ENCODE results near the gene TMOD1. TPM values are rescaled to one million over a fixed set of nuclear protein-coding genes. Genes with fewer than 3 reads are reported as not detected.
"Not testable (repeated sequence)": the region's sequence is repeated elsewhere in the genome, so short reads cannot be mapped to it uniquely, and the experiment has no call there.

TMOD1 gene
- total RNA-seq, 1 donor from 2014 or later = not detected

GRCh38 chr9:97577051-97577450 lies 75.6 kb downstream of the TMOD1 start:
- Histone ChIP-seq H3F3A (ENCODE audit: low read depth) (no peaks in the 10 kb centered on the region), H2AFZ (replicated peaks) (no peak overlapping the region), H4K20me1 (ENCODE audit: low read depth) (no peaks in the 10 kb centered on the region), H3K79me2 (ENCODE audit: low read depth) (no peaks in the 10 kb centered on the region), H3K27ac (no peak overlapping the region), H3K9ac (no peak overlapping the region), H3K27me3 (no peaks in the 10 kb centered on the region), H3K36me3 (no peaks in the 10 kb centered on the region), H3K9me3 (ENCODE audit: low read depth) (no peaks in the 10 kb centered on the region), H3K4me1 (no peaks in the 10 kb centered on the region), H3K4me3 (no peak overlapping the region), H3K4me2 (no peak overlapping the region)
- Mint-ChIP-seq H3K9me3 (peaks cover 2% of the 10 kb centered on the region), H3K27me3 (ENCODE audit: insufficient read depth, low read depth) (peaks cover 5% of the 10 kb centered on the region), H3K4me1 (no peaks in the 10 kb centered on the region), H3K36me3 (no peaks in the 10 kb centered on the region), H3K4me3 (no peak overlapping the region), H3K27ac (no peak overlapping the region)
- TF ChIP-seq CTCF (IDR thresholded peaks at IDR 0.05) (no peak), EZH2phosphoT487 (IDR thresholded peaks at IDR 0.05) (no peak), EZH2 (IDR thresholded peaks at IDR 0.05) (no peak)
- no peak for DNase-seq (ENCODE audit: low spot score)

DNA sequence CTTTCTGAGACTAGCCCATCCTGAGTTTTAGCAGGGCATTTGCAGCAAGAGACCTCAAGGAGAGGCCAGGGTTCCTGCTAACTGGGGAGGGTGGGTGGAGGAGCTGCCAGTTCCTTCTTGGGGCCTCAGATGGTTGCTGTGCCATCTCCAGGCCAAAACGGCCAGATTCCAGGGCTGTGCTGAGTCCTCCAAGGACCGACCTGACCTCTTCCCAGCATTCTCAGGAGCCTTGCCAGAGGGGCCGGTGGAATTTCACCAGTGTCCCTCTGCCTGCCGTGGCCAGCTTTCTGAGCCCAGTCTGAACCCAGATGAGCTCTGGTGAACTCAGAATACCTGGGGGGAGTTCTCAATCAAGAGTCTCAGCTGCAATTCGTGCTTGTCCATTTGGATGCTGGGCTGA lies 77.4 kb downstream of the TMOD1 start:
- H3K9ac ChIP-seq = no peak overlapping the region
- no peak overlapping the region for H3K4me2 ChIP-seq
- no peaks in the 10 kb centered on the region for H3F3A ChIP-seq (ENCODE audit: low read depth)
- H3K9me3 ChIP-seq (ENCODE audit: low read depth) = no peaks in the 10 kb centered on the region
- Mint-ChIP-seq H3K4me3 (no peak overlapping the region), H3K27ac (no peak overlapping the region), H3K27me3 (ENCODE audit: insufficient read depth, low read depth) (peaks cover 5% of the 10 kb centered on the region), H3K9me3 (peaks cover 2% of the 10 kb centered on the region), H3K36me3 (no peaks in the 10 kb centered on the region), H3K4me1 (no peaks in the 10 kb centered on the region)
- H3K4me1 ChIP-seq = no peaks in the 10 kb centered on the region
- H2AFZ ChIP-seq (replicated peaks) = no peak overlapping the region
- H3K27me3 ChIP-seq = no peaks in the 10 kb centered on the region
- no peak for DNase-seq (ENCODE audit: low spot score)
- H3K79me2 ChIP-seq (ENCODE audit: low read depth) = no peaks in the 10 kb centered on the region
- H3K27ac ChIP-seq = no peak overlapping the region
- TF ChIP-seq EZH2phosphoT487 (IDR thresholded peaks at IDR 0.05) = no peak
- no peak for TF ChIP-seq CTCF (IDR thresholded peaks at IDR 0.05)
- TF ChIP-seq EZH2 (IDR thresholded peaks at IDR 0.05) = no peak
- H4K20me1 ChIP-seq (ENCODE audit: low read depth) = no peaks in the 10 kb centered on the region
- H3K4me3 ChIP-seq = no peak overlapping the region
- no peaks in the 10 kb centered on the region for H3K36me3 ChIP-seq

- Mint-ChIP-seq H3K4me3 (no peak overlapping the region), H3K9me3 (peaks cover 2% of the 10 kb centered on the region), H3K27me3 (ENCODE audit: insufficient read depth, low read depth) (peaks cover 5% of the 10 kb centered on the region), H3K4me1 (no peaks in the 10 kb centered on the region), H3K27ac (no peak overlapping the region), H3K36me3 (no peaks in the 10 kb centered on the region)
- Histone ChIP-seq H3K79me2 (ENCODE audit: low read depth) (no peaks in the 10 kb centered on the region), H3K4me3 (no peak overlapping the region), H4K20me1 (ENCODE audit: low read depth) (no peaks in the 10 kb centered on the region), H3K36me3 (no peaks in the 10 kb centered on the region), H3K4me2 (no peak overlapping the region), H3K27ac (no peak overlapping the region), H3K27me3 (no peaks in the 10 kb centered on the region), H2AFZ (replicated peaks) (no peak overlapping the region), H3K9me3 (ENCODE audit: low read depth) (no peaks in the 10 kb centered on the region), H3K9ac (no peak overlapping the region), H3F3A (ENCODE audit: low read depth) (no peaks in the 10 kb centered on the region), H3K4me1 (no peaks in the 10 kb centered on the region)
- TF ChIP-seq EZH2phosphoT487 (IDR thresholded peaks at IDR 0.05) (no peak), EZH2 (IDR thresholded peaks at IDR 0.05) (no peak), CTCF (IDR thresholded peaks at IDR 0.05) (no peak)
- no peak for DNase-seq (ENCODE audit: low spot score)
Measured at GRCh38 chr9:97579914-97580313, 78.4 kb downstream of the TMOD1 start.

DNA sequence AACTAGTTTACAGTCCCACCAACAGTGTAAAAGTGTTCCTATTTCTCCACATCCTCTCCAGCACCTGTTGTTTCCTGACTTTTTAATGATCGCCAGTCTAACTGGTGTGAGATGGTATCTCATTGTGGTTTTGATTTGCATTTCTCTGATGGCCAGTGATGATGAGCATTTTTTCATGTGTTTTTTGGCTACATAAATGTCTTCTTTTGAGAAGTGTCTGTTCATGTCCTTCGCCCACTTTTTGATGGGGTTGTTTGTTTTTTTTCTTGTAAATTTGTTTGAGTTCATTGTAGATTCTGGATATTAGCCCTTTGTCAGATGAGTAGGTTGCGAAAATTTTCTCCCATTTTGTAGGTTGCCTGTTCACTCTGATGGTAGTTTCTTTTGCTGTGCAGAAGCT lies 80.1 kb downstream of the TMOD1 start:
- not testable (repeated sequence) for H3K4me1 ChIP-seq; H3K27ac ChIP-seq; H3K27ac Mint-ChIP-seq; H3K27me3 ChIP-seq; H3F3A ChIP-seq (ENCODE audit: low read depth); H3K27me3 Mint-ChIP-seq (ENCODE audit: insufficient read depth, low read depth); H3K9me3 ChIP-seq (ENCODE audit: low read depth); H2AFZ ChIP-seq (replicated peaks); H3K9ac ChIP-seq; H3K36me3 ChIP-seq; DNase-seq (ENCODE audit: low spot score); H3K79me2 ChIP-seq (ENCODE audit: low read depth); H3K4me1 Mint-ChIP-seq; H3K4me3 ChIP-seq; H4K20me1 ChIP-seq (ENCODE audit: low read depth); H3K9me3 Mint-ChIP-seq; H3K36me3 Mint-ChIP-seq; H3K4me3 Mint-ChIP-seq; H3K4me2 ChIP-seq

DNA sequence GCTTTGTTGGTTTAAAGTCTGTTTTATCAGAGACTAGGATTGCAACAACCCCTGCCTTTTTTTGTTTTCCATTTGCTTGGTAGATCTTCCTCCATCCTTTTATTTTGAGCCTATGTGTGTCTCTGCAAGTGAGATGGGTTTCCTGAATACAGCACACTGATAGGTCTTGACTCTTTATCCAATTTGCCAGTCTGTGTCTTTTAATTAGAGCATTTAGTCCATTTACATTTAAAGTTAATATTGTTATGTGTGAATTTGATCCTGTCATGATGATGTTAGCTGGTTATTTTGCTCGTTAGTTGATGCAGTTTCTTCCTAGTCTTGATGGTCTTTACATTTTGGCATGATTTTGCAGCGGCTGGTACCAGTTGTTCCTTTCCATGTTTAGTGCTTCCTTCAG lies 83.3 kb downstream of the TMOD1 start:
- DNase-seq (ENCODE audit: low spot score); H3K4me3 ChIP-seq; H3K9ac ChIP-seq; H3K4me3 Mint-ChIP-seq; H3K36me3 Mint-ChIP-seq; H3K27ac Mint-ChIP-seq; H4K20me1 ChIP-seq (ENCODE audit: low read depth); H3K4me1 ChIP-seq; H3K27ac ChIP-seq; H3K36me3 ChIP-seq; H3K27me3 Mint-ChIP-seq (ENCODE audit: insufficient read depth, low read depth); H3K4me2 ChIP-seq; H3F3A ChIP-seq (ENCODE audit: low read depth); H3K27me3 ChIP-seq; H3K4me1 Mint-ChIP-seq; H3K79me2 ChIP-seq (ENCODE audit: low read depth); H3K9me3 ChIP-seq (ENCODE audit: low read depth); H2AFZ ChIP-seq (replicated peaks): not testable (repeated sequence)
- H3K9me3 Mint-ChIP-seq = peaks cover 11% of the 10 kb centered on the region

GRCh38 chr9:97586909-97587308 lies 85.4 kb downstream of the TMOD1 start:
- not testable (repeated sequence) for H3K4me2 ChIP-seq; H3K27me3 ChIP-seq; H3K36me3 Mint-ChIP-seq; H3K4me3 ChIP-seq; H3K9me3 ChIP-seq (ENCODE audit: low read depth); H3F3A ChIP-seq (ENCODE audit: low read depth); H3K4me1 Mint-ChIP-seq; H3K27me3 Mint-ChIP-seq (ENCODE audit: insufficient read depth, low read depth); H3K27ac Mint-ChIP-seq; DNase-seq (ENCODE audit: low spot score); H3K4me3 Mint-ChIP-seq; H3K79me2 ChIP-seq (ENCODE audit: low read depth); H3K27ac ChIP-seq; H4K20me1 ChIP-seq (ENCODE audit: low read depth); H2AFZ ChIP-seq (replicated peaks); H3K4me1 ChIP-seq; H3K36me3 ChIP-seq; H3K9ac ChIP-seq
- peaks cover 11% of the 10 kb centered on the region for H3K9me3 Mint-ChIP-seq
